Neural cell (in vitro differentiated cells): Measurements from ENCODE around the gene RPL7A.

Source experiments
- CTCF ChIP-seq: fragments of 450-650 bp; IDR thresholded peaks from 2 replicates; pipeline ENCODE4 v1.5.1; 2014; ENCODE audit warnings: antibody characterized with exemption, mild to moderate bottlenecking, moderate library complexity; ENCODE audit not compliant: poor library complexity, severe bottlenecking
- EP300 ChIP-seq: fragments of 450-650 bp; conservative IDR thresholded peaks from 2 replicates; pipeline ENCODE4 v1.6.1; 2014; ENCODE audit warnings: antibody characterized with exemption, mild to moderate bottlenecking, moderate library complexity; ENCODE audit not compliant: poor library complexity, severe bottlenecking
- EZH2 ChIP-seq: fragments of 200-600, 300-800 bp; shearing (Covaris generic), sonication (generic); IDR thresholded peaks from 2 replicates; pipeline ENCODE4 v1.6.1; 2014; ENCODE audit warnings: antibody characterized with exemption, low read length, borderline replicate concordance, mild to moderate bottlenecking; ENCODE audit not compliant: insufficient read depth, poor library complexity, severe bottlenecking
- MXI1 ChIP-seq: fragments of 450-650 bp; conservative IDR thresholded peaks from 2 replicates; pipeline ENCODE4 v1.6.1; 2014; ENCODE audit warnings: antibody characterized with exemption, mild to moderate bottlenecking; ENCODE audit not compliant: poor library complexity, severe bottlenecking
- POLR2AphosphoS5 ChIP-seq: IDR thresholded peaks from 2 replicates; pipeline ENCODE4 v1.6.1; 2012
- REST ChIP-seq: IDR thresholded peaks from 2 replicates; pipeline ENCODE4 v1.6.1; 2012; ENCODE audit warnings: borderline replicate concordance
- TAF1 ChIP-seq: IDR thresholded peaks from 2 replicates; pipeline ENCODE4 v1.6.1; 2012; ENCODE audit warnings: low read depth

GRCh38 chr9:133349965-133350616 is 2.1 kb downstream of the RPL7A start:
- TF ChIP-seq EP300 (no peak), CTCF (no peak), MXI1 (no peak), EZH2 (no peak), POLR2AphosphoS5 (no peak), TAF1 (no peak), REST (no peak)
